HG02938 (cell line): Measurements from ENCODE around the gene TXNL4B.
"Not testable (repeated sequence)": the region's sequence is repeated elsewhere in the genome, so short reads cannot be mapped to it uniquely, and the experiment has no call there.

Experiments
- ATAC-seq: cut with Tn5 transposase; IDR thresholded peaks from one replicate; pipeline ENCODE4 v1.9.1; 2021; ENCODE audit warnings: mild to moderate bottlenecking, moderate library complexity; ENCODE audit not compliant: unreplicated experiment

Gene TXNL4B

GRCh38 chr16:72076991-72077706, 16.3 kb downstream of the TXNL4B start:
- not testable (repeated sequence) for ATAC-seq

- ATAC-seq = not testable (repeated sequence)
These were observed 18.4 kb downstream of the TXNL4B start for GRCh38 chr16:72075067-72075466.

- no peak for ATAC-seq
These were observed 19.7 kb downstream of the TXNL4B start for GRCh38 chr16:72073560-72074230.

- no peak for ATAC-seq
These were observed 20.7 kb downstream of the TXNL4B start for GRCh38 chr16:72072514-72073342.

GRCh38 chr16:72068930-72069329, 24.5 kb downstream of the TXNL4B start:
- ATAC-seq = no peak

GRCh38 chr16:72066747-72067146, 26.7 kb downstream of the TXNL4B start:
- ATAC-seq = no peak

- ATAC-seq = no peak
These were observed 29.0 kb downstream of the TXNL4B start for GRCh38 chr16:72064361-72064894.

GRCh38 chr16:72061564-72061963, 31.9 kb downstream of the TXNL4B start:
- ATAC-seq = no peak

- no peak for ATAC-seq
These were observed 33.0 kb downstream of the TXNL4B start for GRCh38 chr16:72060405-72060804.

GRCh38 chr16:72059060-72059459, 34.4 kb downstream of the TXNL4B start:
- ATAC-seq = not testable (repeated sequence)

GRCh38 chr16:72057313-72057712, 36.1 kb downstream of the TXNL4B start:
- ATAC-seq = not testable (repeated sequence)

GRCh38 chr16:72055911-72056310, 37.5 kb downstream of the TXNL4B start:
- no peak for ATAC-seq

- ATAC-seq = not testable (repeated sequence)
These were observed 39.1 kb downstream of the TXNL4B start, which contains the start of gene HP for GRCh38 chr16:72054254-72054847. TSS of gene HP (plus strand) at chr16:72054505. CDS start at chr16:72054653, 148 bp downstream.

GRCh38 chr16:72051818-72052217, 41.6 kb downstream of the TXNL4B start:
- no peak for ATAC-seq

GRCh38 chr16:72050769-72051464, 42.5 kb downstream of the TXNL4B start:
- ATAC-seq = no peak

GRCh38 chr16:72049110-72049509, 44.3 kb downstream of the TXNL4B start:
- ATAC-seq = no peak

GRCh38 chr16:72044825-72045359, 48.5 kb downstream of the TXNL4B start:
- no peak for ATAC-seq

GRCh38 chr16:72044296-72044695, 49.1 kb downstream of the TXNL4B start:
- no peak for ATAC-seq

GRCh38 chr16:72043539-72043938, 49.9 kb downstream of the TXNL4B start:
- no peak for ATAC-seq

- ATAC-seq = no peak
These were observed 50.4 kb downstream of the TXNL4B start for GRCh38 chr16:72043058-72043457.
